ENCODE results near the gene CERS6.
A peak's percentile ranks its signal among the peaks of the same experiment; 100 is the strongest.
"Not testable (repeated sequence)": the region's sequence is repeated elsewhere in the genome, so short reads cannot be mapped to it uniquely, and the experiment has no call there.

Gene CERS6

GRCh38 chr2:168455645-168456520, at the start of gene CERS6:
Gene CERS6, plus strand, starts transcription at chr2:168456272. Its CDS starts 177 bp downstream, at chr2:168456449.
- peak; percentile 97 for DNase-seq (ENCODE audit: low spot score)

GRCh38 chr2:168412301-168412700, 43.8 kb upstream of the CERS6 start:
- not testable (repeated sequence) for DNase-seq (ENCODE audit: low spot score)

GRCh38 chr2:168413101-168413500, 43.0 kb upstream of the CERS6 start:
- DNase-seq (ENCODE audit: low spot score), result not testable (repeated sequence)

- no peak for DNase-seq (ENCODE audit: low spot score)
Observed at GRCh38 chr2:168416555-168416954, 39.5 kb upstream of the CERS6 start.

GRCh38 chr2:168422584-168422983, 33.5 kb upstream of the CERS6 start:
- no peak for DNase-seq (ENCODE audit: low spot score)

GRCh38 chr2:168424112-168424951, 31.7 kb upstream of the CERS6 start:
- DNase-seq (ENCODE audit: low spot score), result no peak

- DNase-seq (ENCODE audit: low spot score), result no peak
Observed at GRCh38 chr2:168424971-168425370, 31.1 kb upstream of the CERS6 start.

- DNase-seq (ENCODE audit: low spot score), result no peak
Observed at GRCh38 chr2:168426861-168427260, 29.2 kb upstream of the CERS6 start.

- peak; percentile 9 for DNase-seq (ENCODE audit: low spot score)
Observed at GRCh38 chr2:168427451-168427850, 28.6 kb upstream of the CERS6 start.

GRCh38 chr2:168428431-168428830, 27.6 kb upstream of the CERS6 start:
- no peak for DNase-seq (ENCODE audit: low spot score)

- no peak for DNase-seq (ENCODE audit: low spot score)
Observed at GRCh38 chr2:168429988-168430387, 26.1 kb upstream of the CERS6 start.

GRCh38 chr2:168430431-168430830, 25.6 kb upstream of the CERS6 start:
- DNase-seq (ENCODE audit: low spot score), result no peak

GRCh38 chr2:168431301-168432024, 24.6 kb upstream of the CERS6 start:
- DNase-seq (ENCODE audit: low spot score), result no peak

- no peak for DNase-seq (ENCODE audit: low spot score)
Observed at GRCh38 chr2:168432100-168432499, 24.0 kb upstream of the CERS6 start.

GRCh38 chr2:168432565-168433186, 23.4 kb upstream of the CERS6 start:
- no peak for DNase-seq (ENCODE audit: low spot score)

- DNase-seq (ENCODE audit: low spot score), result no peak
Observed at GRCh38 chr2:168433527-168433926, 22.5 kb upstream of the CERS6 start.

GRCh38 chr2:168434146-168434545, 21.9 kb upstream of the CERS6 start:
- no peak for DNase-seq (ENCODE audit: low spot score)

- DNase-seq (ENCODE audit: low spot score), result no peak
Observed at GRCh38 chr2:168436840-168437239, 19.2 kb upstream of the CERS6 start.

GRCh38 chr2:168438553-168438952, 17.5 kb upstream of the CERS6 start:
- no peak for DNase-seq (ENCODE audit: low spot score)

- no peak for DNase-seq (ENCODE audit: low spot score)
Observed at GRCh38 chr2:168439536-168439935, 16.5 kb upstream of the CERS6 start.

GRCh38 chr2:168441214-168441872, 14.7 kb upstream of the CERS6 start:
- no peak for DNase-seq (ENCODE audit: low spot score)
